IMR-90 (cell line): ENCODE results near the gene APOL2. TPM values are rescaled to one million over a fixed set of nuclear protein-coding genes. Genes with fewer than 3 reads are reported as not detected.

Experiments used
- ATAC-seq: fragments of 200-7000 bp; cut with Tn5 transposase; 2 replicates; pipeline ENCODE4 v1.9.1; 2020; ENCODE audit warnings: low read depth, mild to moderate bottlenecking, moderate library complexity
- BruUV-seq: library from RNA; stranded (reverse); fragments of 400-500 nt; replicated peaks from 2 replicates; lab custom pipeline; 2021; lab: Mats Ljungman, UMichigan
- CTCF ChIA-PET: fragments of 300-600 bp; formaldehyde crosslinking; extraction: SDS; loops from one replicate; lab custom pipeline; 2021; ENCODE audit warnings: antibody characterized with exemption; lab: Yijun Ruan, JAX
- POLR2A ChIA-PET: fragments of 300-600 bp; sonication (Branson Sonifier 250); formaldehyde crosslinking; loops from one replicate; lab custom pipeline; 2022; ENCODE audit warnings: antibody characterized with exemption; ENCODE audit not compliant: unreplicated experiment; lab: Charles Lee
- DNase-seq: peaks from one replicate; pipeline ENCODE4 v3.0.0; 2013
- H2AFZ ChIP-seq: replicated peaks from 2 replicates; pipeline ENCODE3; 2013; ENCODE audit warnings: low read length, mild to moderate bottlenecking; ENCODE audit not compliant: poor library complexity
- H2AK5ac ChIP-seq: 2 replicates; pipeline ENCODE4 v1.6.1; 2013; ENCODE audit warnings: low read depth, low read length, inconsistent platforms
- H2AK9ac ChIP-seq: replicated peaks from 2 replicates; pipeline ENCODE3; 2013; ENCODE audit warnings: mild to moderate bottlenecking, low read depth, low read length, moderate library complexity; ENCODE audit not compliant: poor library complexity
- H2BK120ac ChIP-seq: 2 replicates; pipeline ENCODE4 v1.6.1; 2013; ENCODE audit warnings: low read depth, low read length, inconsistent platforms
- H2BK15ac ChIP-seq: 3 replicates; pipeline ENCODE4 v1.6.1; 2013; ENCODE audit warnings: low read depth, low read length, inconsistent platforms
- H2BK20ac ChIP-seq: 2 replicates; pipeline ENCODE4 v1.6.1; 2013; ENCODE audit warnings: low read depth, mild to moderate bottlenecking, inconsistent platforms, low read length, moderate library complexity
- H2BK5ac ChIP-seq: 2 replicates; pipeline ENCODE4 v1.6.1; 2013; ENCODE audit warnings: mild to moderate bottlenecking, low read depth, low read length, inconsistent platforms; ENCODE audit not compliant: poor library complexity, severe bottlenecking
- H3K14ac ChIP-seq: replicated peaks from 2 replicates; pipeline ENCODE4 v1.6.1; 2013; ENCODE audit warnings: low read depth, low read length, inconsistent platforms
- H3K18ac ChIP-seq: 2 replicates; pipeline ENCODE4 v1.6.1; 2013; ENCODE audit warnings: low read depth, low read length, control low read depth
- H3K23ac ChIP-seq: 2 replicates; pipeline ENCODE4 v1.6.1; 2013; ENCODE audit warnings: low read depth, low read length, inconsistent platforms
- H3K27ac ChIP-seq: 2 replicates; pipeline ENCODE4 v1.5.1; 2013; ENCODE audit warnings: mild to moderate bottlenecking, control low read depth, low read length; ENCODE audit not compliant: insufficient read depth
- H3K27me3 ChIP-seq: 2 replicates; pipeline ENCODE4 v1.6.1; 2013; ENCODE audit warnings: low read length; ENCODE audit not compliant: control insufficient read depth, insufficient read depth
- H3K36me3 ChIP-seq: 2 replicates; pipeline ENCODE4 v1.6.1; 2013; ENCODE audit warnings: low read length, mixed read lengths; ENCODE audit not compliant: control insufficient read depth, insufficient read depth
- H3K4ac ChIP-seq: 2 replicates; pipeline ENCODE4 v1.6.1; 2013; ENCODE audit warnings: low read depth, low read length, inconsistent platforms
- H3K4me1 ChIP-seq: 2 replicates; pipeline ENCODE4 v1.6.1; 2013; ENCODE audit warnings: low read length, mixed read lengths; ENCODE audit not compliant: control insufficient read depth, insufficient read depth
- H3K4me2 ChIP-seq: 2 replicates; pipeline ENCODE4 v1.6.1; 2013; ENCODE audit warnings: low read depth, mild to moderate bottlenecking, control low read depth, low read length, moderate library complexity
- H3K4me3 ChIP-seq: 2 replicates; pipeline ENCODE4 v1.5.1; 2013; ENCODE audit warnings: low read depth, mild to moderate bottlenecking, control low read depth, low read length, moderate library complexity; ENCODE audit not compliant: insufficient read depth
- H3K56ac ChIP-seq: 2 replicates; pipeline ENCODE4 v1.6.1; 2013; ENCODE audit warnings: low read length, inconsistent platforms; ENCODE audit not compliant: insufficient read depth; ENCODE audit errors: extremely low read depth
- H3K79me1 ChIP-seq, 2 experiments: 2 replicates each; pipeline ENCODE4 v1.6.1; 2013; ENCODE audit warnings: low read length in 2 of 2, inconsistent platforms in 1 of 2, low read depth in 1 of 2
- H3K9ac ChIP-seq: 2 replicates; pipeline ENCODE4 v1.6.1; 2013; ENCODE audit warnings: low read depth, low read length, control low read depth
- H3K9me1 ChIP-seq: 2 replicates; pipeline ENCODE4 v1.6.1; 2013; ENCODE audit warnings: low read length, inconsistent platforms; ENCODE audit not compliant: insufficient read depth
- H3K9me3 ChIP-seq: 2 replicates; pipeline ENCODE4 v1.6.1; 2013; ENCODE audit warnings: low read length; ENCODE audit not compliant: control insufficient read depth, insufficient read depth
- H4K20me1 ChIP-seq: 2 replicates; pipeline ENCODE4 v1.6.1; 2013; ENCODE audit warnings: low read length, inconsistent platforms; ENCODE audit not compliant: insufficient read depth
- H4K5ac ChIP-seq: 2 replicates; pipeline ENCODE4 v1.6.1; 2013; ENCODE audit warnings: mild to moderate bottlenecking, low read depth, low read length, control low read depth
- H4K8ac ChIP-seq, 2 experiments: 2 replicates each; pipeline ENCODE4 v1.6.1; 2013; ENCODE audit warnings: low read depth in 2 of 2, low read length in 2 of 2, control low read depth in 1 of 2, inconsistent platforms in 1 of 2
- H4K91ac ChIP-seq: 2 replicates; pipeline ENCODE4 v1.6.1; 2013; ENCODE audit warnings: low read depth, low read length, inconsistent platforms; ENCODE audit not compliant: insufficient read depth
- CEBPB ChIP-seq: IDR thresholded peaks from 2 replicates; pipeline ENCODE4 v1.6.1; 2012; ENCODE audit warnings: low read depth, low read length, improper control_type of control experiment
- CHD1 ChIP-seq: IDR thresholded peaks from 2 replicates; pipeline ENCODE4 v1.6.1; 2012; ENCODE audit warnings: low read depth, low read length, improper control_type of control experiment
- CTCF ChIP-seq: conservative IDR thresholded peaks from 2 replicates; pipeline ENCODE4 v1.5.1; 2012; ENCODE audit warnings: mild to moderate bottlenecking, low read depth, low read length, improper control_type of control experiment
- ELK1 ChIP-seq: fragments of 150-350 bp; IDR thresholded peaks from 2 replicates; pipeline ENCODE4 v1.6.1; 2016; ENCODE audit warnings: low read depth, mild to moderate bottlenecking, low read length, moderate library complexity, borderline replicate concordance
- MXI1 ChIP-seq: IDR thresholded peaks from 2 replicates; pipeline ENCODE4 v1.6.1; 2012; ENCODE audit warnings: low read depth, mild to moderate bottlenecking, low read length, moderate library complexity, borderline replicate concordance
- NFE2L2 ChIP-seq: fragments of 150-350 bp; IDR thresholded peaks from 2 replicates; pipeline ENCODE4 v1.6.1; 2016; ENCODE audit warnings: low read depth, mild to moderate bottlenecking, low read length
- POLR2A ChIP-seq: IDR thresholded peaks from 2 replicates; pipeline ENCODE4 v1.6.1; 2012; ENCODE audit warnings: mild to moderate bottlenecking, low read depth, low read length
- RFX5 ChIP-seq: IDR thresholded peaks from 2 replicates; pipeline ENCODE4 v1.8.0; 2012; ENCODE audit warnings: low read depth, mild to moderate bottlenecking, low read length, moderate library complexity
- USF2 ChIP-seq: fragments of 150-350 bp; IDR thresholded peaks from 2 replicates; pipeline ENCODE4 v1.6.1; 2017; ENCODE audit warnings: mild to moderate bottlenecking, antibody characterized with exemption, low read length, low read depth
- whole genome bisulfite sequencing, 2 experiments: methylation state at CpG; one replicate each; pipeline versions ENCODE4 v1.1.5 to v1.1.7; 2013; ENCODE audit warnings: missing lambda C conversion rate in 2 of 2; ENCODE audit not compliant: insufficient read length in 1 of 2; ENCODE audit errors: extremely low coverage in 2 of 2; 5-methylcytosine and 5-hydroxymethylcytosine counted together
- dilution Hi-C: fragments of 300-500 bp; cut with HindIII; formaldehyde crosslinking; loops from one replicate; pipeline ENCODE4 v1.14.3; 2018; ENCODE audit warnings: low sequenced_read_pairs; ENCODE audit not compliant: unreplicated experiment
- in situ Hi-C: fragments of 300-500 bp; cut with MboI; formaldehyde crosslinking; loops from 3 replicates; pipeline ENCODE4 v1.14.3; 2019; ENCODE audit warnings: low sequenced_read_pairs, inconsistent platforms, mixed read lengths
- intact Hi-C: fragments of 100-400 bp; cut with micrococcal nuclease; formaldehyde crosslinking; loops from 2 replicates; pipeline ENCODE4 v1.10.0; 2022
- polyA plus RNA-seq, 3 experiments: library from polyadenylated mRNA; depleted of rRNA; stranded (reverse); fragments of >200 nt; gene quantifications; 2 replicates each; pipeline ENCODE4 v1.2.3, GENCODE V29; 2012; ENCODE audit warnings: low replicate concordance in 1 of 3
- total RNA-seq: library from RNA; depleted of rRNA; stranded (reverse); fragments of >200 nt; gene quantifications from 2 replicates; pipeline ENCODE4 v1.2.3, GENCODE V29; 2012

APOL2 gene
- total and polyA plus RNA-seq, 2 of the 4 experiments (the other 2 are of a cell fraction) = 13.1 to 57.5 TPM

GRCh38 chr22:36249160-36249559, 9.8 kb upstream of the APOL2 start:
- Histone ChIP-seq H4K8ac (no peak overlapping the region), H2BK15ac (no peak overlapping the region), H3K4me3 (no peak overlapping the region), H4K91ac (no peak overlapping the region), H3K4me2 (no peak overlapping the region), H3K4me1 (peaks cover 2% of the 10 kb centered on the region; the same call in 1 of the 2 replicates), H3K14ac (no peak overlapping the region), H3K79me1 (no peaks in the 10 kb centered on the region), H3K4ac (no peak overlapping the region), H2AK5ac (no peak overlapping the region), H3K56ac (no peak overlapping the region), H2BK5ac (no peak overlapping the region), H3K36me3 (no peaks in the 10 kb centered on the region), H3K9ac (no peak overlapping the region), H3K18ac (no peak overlapping the region), H3K27ac (no peak overlapping the region), H4K20me1 (no peaks in the 10 kb centered on the region), H2AFZ (no peak overlapping the region), H3K9me1 (no peaks in the 10 kb centered on the region; the same call in 1 of the 2 replicates), H2BK20ac (no peak overlapping the region), H3K27me3 (no peaks in the 10 kb centered on the region), H3K23ac (no peak overlapping the region), H2BK120ac (no peak overlapping the region), H3K9me3 (no peaks in the 10 kb centered on the region), H2AK9ac (no peak overlapping the region), H4K5ac (no peak overlapping the region)
- WGBS, 2 experiments = no CpG with 5 or more reads among the region's 2 CpGs
- intact Hi-C loops = no loop called here
- DNase-seq (no peak), ATAC-seq (no peak)
- no TSS peak for BruUV-seq
- no peak for TF ChIP-seq MXI1
- TF ChIP-seq RFX5 = no peak
- TF ChIP-seq ELK1 = no peak
- TF ChIP-seq CTCF = no peak
- TF ChIP-seq USF2 = no peak
- TF ChIP-seq NFE2L2 = no peak
- no peak for TF ChIP-seq CEBPB
- TF ChIP-seq CHD1 = no peak
- TF ChIP-seq POLR2A = no peak
- ChIA-PET CTCF (no interaction called here), POLR2A (no interaction called here)
- dilution Hi-C loops = no loop called here
- in situ Hi-C loops = no loop called here
